Bronchial epithelial cell (primary cell): Measurements from ENCODE around the gene GNAS-AS1. TPM values are rescaled to one million over a fixed set of nuclear protein-coding genes. Genes with fewer than 3 reads are reported as not detected.

Source experiments
- DNase-seq: peaks from one replicate; pipeline ENCODE4 v3.0.0-alpha.2; 2010; ENCODE audit warnings: low read depth
- FAIRE-seq: peaks from 2 replicates; lab custom pipeline; 2011; peaks lifted over from hg19 to GRCh38; lab: Jason Lieb, UNC
- H3K27me3 ChIP-seq: 2 replicates; pipeline ENCODE4 v1.5.1; 2011; ENCODE audit warnings: low read length; ENCODE audit not compliant: control insufficient read depth, insufficient read depth
- H3K36me3 ChIP-seq: 2 replicates; pipeline ENCODE4 v1.5.1; 2011; ENCODE audit warnings: low read length; ENCODE audit not compliant: control insufficient read depth, insufficient read depth
- H3K4me3 ChIP-seq: 2 replicates; pipeline ENCODE4 v1.5.1; 2011; ENCODE audit warnings: mild to moderate bottlenecking, low read depth, low read length, control low read depth
- CTCF ChIP-seq: IDR thresholded peaks from 2 replicates; pipeline ENCODE4 v1.5.1; 2011; ENCODE audit warnings: mild to moderate bottlenecking, moderate library complexity, low read length, control low read depth, inconsistent platforms; ENCODE audit not compliant: insufficient read depth, severe bottlenecking
- total RNA-seq: library from RNA; depleted of rRNA; stranded (reverse); fragments of >200 nt; gene quantifications from 2 replicates; pipeline ENCODE4 v1.2.1, GENCODE V29; 2014

Gene GNAS-AS1
- total RNA-seq, 1 donor from 2014 or later = 1.3 TPM

GRCh38 chr20:58883241-58883691 is 32.6 kb upstream of the GNAS-AS1 start:
- DNase-seq (no peak), FAIRE-seq (no peak)
- no peak for TF ChIP-seq CTCF
- Histone ChIP-seq H3K36me3 (no peaks in the 10 kb centered on the region), H3K27me3 (peaks cover 14% of the 10 kb centered on the region), H3K4me3 (no peak overlapping the region)

DNA sequence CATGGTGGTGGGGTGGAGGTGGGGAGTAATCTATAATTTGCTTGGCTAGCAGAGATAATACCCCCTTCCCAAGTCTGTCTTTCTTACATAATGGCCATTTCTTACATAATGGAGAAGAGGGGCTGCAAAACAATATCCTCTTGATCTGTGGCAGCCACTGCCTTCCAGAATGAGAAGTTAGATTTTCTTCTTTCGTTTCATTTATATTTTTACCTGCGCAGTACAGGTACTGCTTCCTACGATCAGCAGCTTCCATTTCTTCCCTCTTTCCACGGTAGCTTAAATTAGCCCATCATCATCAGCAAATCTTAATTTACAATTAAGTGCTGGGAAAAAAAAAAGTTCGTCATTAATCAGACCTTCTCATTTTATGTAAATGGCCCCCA is 32.0 kb upstream of the GNAS-AS1 start:
- H3K4me3 ChIP-seq = no peak overlapping the region
- FAIRE-seq (no peak), DNase-seq (no peak)
- TF ChIP-seq CTCF = no peak
- no peaks in the 10 kb centered on the region for H3K36me3 ChIP-seq
- peaks cover 14% of the 10 kb centered on the region for H3K27me3 ChIP-seq

DNA sequence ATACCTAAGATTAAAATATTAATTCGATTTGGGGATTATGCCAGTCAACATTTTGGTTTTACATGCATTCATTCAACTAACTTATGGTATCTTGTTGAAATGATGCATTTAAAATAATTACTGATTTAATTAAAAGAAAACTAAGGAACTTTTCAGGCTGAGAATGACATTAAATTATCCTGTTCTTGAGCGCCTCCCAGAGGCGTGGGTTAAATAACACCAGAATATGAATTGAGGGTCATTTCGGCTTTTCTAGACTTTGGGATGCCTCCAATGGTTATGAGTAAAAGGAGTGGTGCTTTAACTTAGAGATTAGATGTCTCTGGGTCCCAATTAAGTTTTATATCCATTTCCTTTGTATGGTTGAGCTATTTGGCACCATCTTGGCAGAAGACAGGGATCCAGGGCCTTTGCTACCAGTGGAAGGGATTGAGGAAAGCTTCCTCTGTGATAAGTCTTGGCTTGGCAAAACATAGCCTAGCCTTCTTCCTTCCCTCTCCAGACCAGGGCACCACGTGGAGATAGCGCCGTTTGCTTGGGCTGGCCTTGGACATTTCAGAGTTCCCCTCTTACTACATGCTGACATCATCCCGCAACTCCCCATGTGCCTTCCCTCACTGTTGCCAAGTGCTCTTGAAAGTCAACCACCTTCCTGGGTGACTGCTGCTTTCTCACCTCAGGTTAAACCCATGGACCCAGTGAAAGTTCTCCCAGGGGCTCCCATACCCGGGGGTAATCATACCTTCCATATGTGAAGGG is 30.5 kb upstream of the GNAS-AS1 start:
- FAIRE-seq = no peak
- no peaks in the 10 kb centered on the region for H3K36me3 ChIP-seq
- DNase-seq = no peak
- TF ChIP-seq CTCF = no peak
- peaks cover 14% of the 10 kb centered on the region for H3K27me3 ChIP-seq
- H3K4me3 ChIP-seq = no peak overlapping the region

- Histone ChIP-seq H3K27me3 (peaks cover 14% of the 10 kb centered on the region), H3K4me3 (no peak overlapping the region), H3K36me3 (no peaks in the 10 kb centered on the region)
- FAIRE-seq (no peak), DNase-seq (no peak)
- no peak for TF ChIP-seq CTCF
These were observed 29.7 kb upstream of the GNAS-AS1 start for GRCh38 chr20:58880441-58880840.

DNA sequence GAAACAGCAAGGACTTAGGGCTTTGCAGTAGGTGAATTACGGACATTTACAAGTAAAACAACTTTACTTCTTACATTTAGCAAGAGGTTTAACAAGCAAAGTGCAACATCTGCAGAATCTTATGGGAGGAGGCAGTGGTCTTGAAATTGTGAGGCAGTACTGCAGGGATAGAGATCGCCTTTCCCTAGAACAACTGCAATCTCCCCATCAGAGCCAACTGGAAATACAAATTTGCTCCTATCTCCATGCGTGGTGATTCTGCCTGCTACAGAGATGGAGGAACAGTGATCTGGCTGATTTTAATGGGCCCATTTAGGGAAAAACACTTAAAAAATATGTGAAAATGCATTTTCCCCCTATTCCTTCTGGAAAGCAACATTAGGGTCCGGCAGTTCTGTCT is 27.7 kb upstream of the GNAS-AS1 start:
- H3K27me3 ChIP-seq = peaks cover 11% of the 10 kb centered on the region
- no peak for TF ChIP-seq CTCF
- no peak overlapping the region for H3K4me3 ChIP-seq
- no peak for DNase-seq
- H3K36me3 ChIP-seq = no peaks in the 10 kb centered on the region
- no peak for FAIRE-seq

GRCh38 chr20:58877976-58878360 is 27.3 kb upstream of the GNAS-AS1 start:
- Histone ChIP-seq H3K27me3 (peaks cover 6% of the 10 kb centered on the region), H3K36me3 (no peaks in the 10 kb centered on the region), H3K4me3 (no peak overlapping the region)
- TF ChIP-seq CTCF = no peak
- FAIRE-seq = no peak
- no peak for DNase-seq
